HG03108 (cell line): ENCODE data around the gene TTC39C.
"Not testable (repeated sequence)": the region's sequence is repeated elsewhere in the genome, so short reads cannot be mapped to it uniquely, and the experiment has no call there.

Experiments used
- ATAC-seq: cut with Tn5 transposase; IDR thresholded peaks from one replicate; pipeline ENCODE4 v1.9.1; 2021; ENCODE audit warnings: moderate library complexity; ENCODE audit not compliant: unreplicated experiment

The TTC39C gene

DNA sequence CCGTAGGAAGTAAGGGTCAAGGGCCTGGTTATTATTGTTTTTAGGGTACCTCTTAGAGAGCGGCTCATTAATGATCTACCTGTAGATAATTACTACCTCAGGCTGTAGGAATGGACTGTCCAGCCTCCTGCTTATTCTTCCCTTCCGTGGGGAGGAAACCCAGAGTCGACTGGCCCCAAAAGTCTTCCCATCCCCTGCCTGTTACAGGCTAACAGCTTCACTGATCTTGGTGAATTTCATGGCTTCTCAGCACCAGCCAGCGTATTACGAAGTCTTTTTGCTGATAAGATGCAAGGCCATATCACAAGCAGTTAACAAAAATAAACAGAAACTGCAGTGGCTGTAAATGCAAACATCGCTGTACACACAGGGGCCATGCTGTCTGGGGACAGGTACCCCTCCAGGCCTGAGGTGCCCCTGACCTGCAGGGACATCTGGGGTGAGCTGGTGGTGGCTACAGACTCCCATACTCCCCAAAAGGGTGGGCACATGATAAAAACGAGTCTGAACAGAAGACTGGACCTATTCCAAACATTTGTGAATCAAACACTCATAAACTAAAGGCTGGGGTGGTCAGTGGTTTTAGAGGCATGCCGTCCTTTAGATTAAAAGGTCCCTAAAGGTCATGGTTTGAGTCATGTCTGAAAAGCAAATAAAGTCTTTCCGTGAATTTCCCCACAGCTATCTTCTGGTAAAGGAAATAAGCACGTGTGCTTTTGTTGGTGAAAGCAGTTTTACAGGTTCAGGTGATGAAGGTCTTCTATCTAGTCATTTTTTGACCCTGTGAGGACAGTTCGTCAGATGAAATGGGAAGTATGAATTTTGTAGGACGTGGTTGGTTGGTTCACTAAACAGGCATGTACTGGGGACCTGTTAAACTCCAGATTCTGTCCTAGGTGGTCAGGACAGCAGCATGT, 36.7 kb downstream of the TTC39C start:
- ATAC-seq, result peak; percentile 65

GRCh38 chr18:24052053-24052452, 37.5 kb downstream of the TTC39C start:
- ATAC-seq, result no peak

DNA sequence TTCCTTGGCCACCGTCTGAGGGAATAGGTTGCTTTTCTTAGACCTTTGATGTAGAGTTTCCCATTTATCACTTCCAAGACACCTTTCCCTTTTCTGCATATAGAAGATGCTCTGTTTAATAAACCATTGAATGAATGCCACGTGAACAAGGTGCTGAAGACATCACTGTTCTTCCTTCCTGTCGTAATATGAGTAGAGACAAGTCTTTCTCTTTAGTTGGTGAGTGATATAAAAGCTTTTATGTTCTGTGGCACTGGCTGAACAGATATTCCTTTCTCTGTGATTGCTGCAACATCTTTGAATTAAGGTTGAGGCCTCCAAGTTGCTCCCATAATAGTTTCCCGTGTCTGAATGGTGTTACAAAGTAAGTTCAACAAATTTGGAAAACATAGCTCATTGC, 38.7 kb downstream of the TTC39C start:
- no peak for ATAC-seq

- no peak for ATAC-seq
These were observed 39.6 kb downstream of the TTC39C start for GRCh38 chr18:24054130-24054529.

DNA sequence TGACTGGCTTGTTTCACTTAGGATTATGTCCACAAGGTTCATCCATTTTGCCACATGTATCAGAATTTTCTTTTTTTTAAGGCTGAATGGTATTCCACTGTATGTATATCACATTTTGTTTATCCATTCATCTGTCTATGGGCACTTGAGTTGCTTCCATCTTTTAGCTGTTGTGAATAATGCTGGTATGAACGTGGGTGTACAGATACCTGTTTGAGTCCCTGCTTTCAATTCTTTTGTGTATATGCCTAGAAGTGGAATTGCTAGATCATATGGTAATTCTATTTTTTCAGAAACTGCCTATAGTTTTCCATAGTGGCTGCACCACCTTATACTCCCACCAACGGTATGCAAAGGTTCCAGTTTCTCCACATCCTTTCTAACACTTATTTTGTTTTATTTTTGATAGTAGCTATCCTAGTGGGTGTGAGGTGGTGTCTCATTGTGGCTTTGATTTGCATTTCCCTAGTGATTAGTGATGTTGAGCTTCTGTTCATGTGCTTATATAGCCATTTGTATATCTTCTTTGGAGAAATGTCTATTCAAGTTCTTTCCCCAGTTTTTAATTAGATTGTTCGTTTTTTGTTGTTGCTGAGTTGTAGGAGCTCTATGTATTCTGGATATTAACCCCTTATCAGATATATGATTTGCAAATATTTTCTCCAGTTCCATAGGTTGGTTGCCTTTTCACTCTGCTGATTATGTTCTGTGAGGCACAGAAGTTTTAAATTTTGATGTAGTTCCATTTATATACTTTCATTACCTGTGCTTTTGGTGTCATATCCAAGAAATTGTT, 40.7 kb downstream of the TTC39C start:
- no peak for ATAC-seq

DNA sequence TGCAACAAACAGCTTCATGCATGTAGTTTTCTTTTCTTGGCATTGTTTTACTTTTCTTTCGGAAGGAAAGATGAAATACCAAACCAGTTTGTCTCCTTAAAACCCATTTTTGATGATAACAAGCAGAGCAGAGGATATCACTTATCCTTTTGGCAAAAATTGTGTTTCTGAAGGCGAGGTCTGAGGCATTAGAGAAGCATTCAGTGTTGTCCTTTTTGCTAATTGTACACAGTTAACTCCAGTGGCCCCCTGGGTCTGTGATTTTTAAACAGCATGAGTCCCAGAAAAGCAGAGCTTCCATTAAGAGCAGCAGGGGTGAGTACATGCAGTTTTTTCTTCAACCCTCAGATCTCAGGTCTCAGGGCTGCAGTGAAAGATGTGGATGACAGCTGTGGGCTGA, 41.3 kb downstream of the TTC39C start:
- no peak for ATAC-seq

DNA sequence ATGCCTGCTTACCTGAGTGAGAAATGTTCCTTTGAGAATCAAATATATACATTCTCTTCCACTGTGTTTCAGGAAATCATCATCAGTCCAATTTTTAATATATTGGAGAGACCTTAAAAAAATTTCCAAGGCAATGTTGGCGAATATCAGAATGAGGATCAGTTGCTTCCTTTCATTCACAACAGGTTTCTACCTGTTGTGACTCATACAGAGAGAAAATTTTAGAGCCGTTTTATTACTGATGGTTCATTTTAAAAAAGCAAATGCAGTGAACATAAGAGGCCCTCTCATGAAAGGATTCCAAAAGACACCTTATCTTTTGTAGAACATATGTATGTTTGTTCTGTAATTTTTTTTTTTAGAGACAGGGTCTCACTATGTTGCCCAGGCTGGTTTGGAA, 42.0 kb downstream of the TTC39C start:
- ATAC-seq, result no peak

GRCh38 chr18:24057804-24058203, 43.2 kb downstream of the TTC39C start:
- no peak for ATAC-seq

GRCh38 chr18:24059385-24059784, 44.8 kb downstream of the TTC39C start:
- not testable (repeated sequence) for ATAC-seq

DNA sequence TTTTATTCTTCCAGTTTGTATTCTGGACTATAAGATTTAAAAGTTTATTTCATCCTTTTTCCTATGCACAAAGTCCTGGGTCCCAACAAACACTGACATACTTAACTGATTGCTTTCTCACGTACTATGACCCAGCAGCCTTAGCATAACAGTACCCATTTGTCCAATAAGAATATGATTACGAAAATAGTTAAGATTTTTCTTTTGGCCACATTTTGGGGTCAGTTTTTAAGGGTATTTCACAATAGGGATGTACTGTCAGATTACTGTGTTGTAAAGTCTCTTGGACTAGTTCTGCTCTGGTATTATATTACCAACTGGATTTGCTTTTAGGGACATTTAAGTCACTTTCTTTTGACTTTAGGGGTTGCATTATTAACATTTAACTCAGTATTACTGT, 46.1 kb downstream of the TTC39C start:
- no peak for ATAC-seq

DNA sequence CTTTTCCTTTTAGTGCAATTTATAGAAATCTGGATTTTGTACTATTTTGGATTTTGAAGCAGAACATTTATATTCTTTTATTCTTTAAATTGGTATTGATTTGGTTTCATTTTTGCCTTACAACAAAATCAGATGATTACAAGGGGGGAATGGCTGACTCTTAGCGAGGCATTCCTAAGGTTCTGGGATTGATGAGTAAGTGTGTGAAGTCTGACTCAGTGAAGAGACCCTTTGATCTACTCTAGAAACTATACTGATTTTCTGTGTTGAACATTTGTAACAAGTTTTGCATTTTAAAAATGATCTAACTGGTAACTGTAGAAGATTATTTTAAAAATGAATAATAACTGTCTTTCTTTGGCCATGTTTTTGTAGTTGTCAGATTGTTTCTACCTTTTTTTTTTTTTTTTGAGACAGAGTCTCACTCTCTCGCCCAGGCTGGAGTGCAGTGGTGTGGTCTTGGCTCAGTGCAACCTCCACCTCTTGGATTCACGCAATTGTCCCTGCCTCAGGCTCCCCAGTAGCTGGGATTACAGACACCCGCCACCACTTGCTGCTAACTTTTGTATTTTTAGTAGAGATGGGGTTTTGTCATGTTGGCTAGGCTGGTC, 48.7 kb downstream of the TTC39C start:
- ATAC-seq, result no peak

DNA sequence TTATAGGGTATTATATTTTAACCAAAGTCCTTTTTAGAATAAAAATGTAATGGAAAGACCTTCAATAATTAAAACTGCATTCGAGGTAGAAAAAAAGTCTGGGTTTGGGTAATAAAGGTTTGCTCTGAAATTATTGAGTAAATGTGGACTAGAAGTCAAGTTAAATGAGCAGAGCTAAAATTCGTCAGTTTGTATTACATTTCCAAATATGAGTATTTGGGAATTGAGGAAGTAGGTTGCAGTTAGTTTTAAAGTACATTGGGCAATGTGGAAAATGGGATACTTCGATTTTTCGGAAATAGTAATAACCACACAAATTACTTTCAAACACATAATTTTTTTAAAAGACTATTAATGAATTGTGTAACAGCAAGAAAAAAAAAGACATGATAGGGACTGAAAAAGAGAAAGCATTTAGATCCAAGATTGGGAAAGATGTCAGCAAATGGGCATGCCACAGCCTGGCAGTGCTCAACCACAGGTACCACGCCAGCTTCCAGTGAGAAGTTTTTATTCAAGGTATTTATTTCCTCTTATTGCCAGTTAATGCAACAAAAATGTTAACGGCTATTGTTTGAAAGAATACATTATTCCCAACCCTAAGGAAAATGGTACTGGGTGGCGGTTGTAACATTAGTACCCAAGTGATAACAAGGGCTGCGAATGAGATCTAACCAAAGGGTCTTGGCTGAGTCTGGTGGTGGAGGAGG, 50.0 kb downstream of the TTC39C start:
- ATAC-seq, result no peak

GRCh38 chr18:24065906-24066305, 51.4 kb downstream of the TTC39C start:
- no peak for ATAC-seq

DNA sequence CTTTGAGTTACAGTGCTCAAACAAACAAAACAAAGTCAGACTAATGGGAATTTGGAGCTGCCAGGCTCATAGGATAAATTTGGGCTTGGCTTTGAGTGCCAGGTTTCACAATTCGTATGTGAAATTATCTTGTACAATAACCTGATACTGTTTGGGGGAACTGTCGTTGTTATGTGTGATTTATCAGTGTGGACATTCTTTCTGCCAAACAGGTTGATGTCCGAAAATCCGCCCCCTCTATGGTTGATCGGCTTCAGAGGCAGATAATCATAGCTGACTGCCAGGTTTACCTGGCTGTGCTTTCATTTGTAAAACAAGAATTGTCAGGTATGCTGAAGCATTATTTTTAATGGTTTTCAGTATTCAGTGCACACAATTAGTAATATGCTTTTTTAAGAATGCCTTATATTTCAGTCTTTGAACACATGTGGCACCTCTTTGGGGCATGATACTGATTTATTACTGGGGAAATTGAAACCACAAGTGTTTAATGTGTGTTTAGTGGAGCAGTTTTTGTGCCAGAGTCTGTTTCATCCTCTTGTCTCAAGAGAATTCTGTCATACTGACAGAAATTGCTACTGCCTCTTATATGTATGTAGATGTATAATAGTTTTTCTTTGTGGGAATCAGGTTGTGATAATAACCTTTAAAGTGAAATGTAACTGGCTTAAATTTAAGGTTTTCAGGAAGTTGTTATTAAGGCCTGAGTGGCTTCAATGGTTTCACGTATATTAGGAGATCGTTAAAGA, 54.6 kb downstream of the TTC39C start:
- ATAC-seq, result no peak

DNA sequence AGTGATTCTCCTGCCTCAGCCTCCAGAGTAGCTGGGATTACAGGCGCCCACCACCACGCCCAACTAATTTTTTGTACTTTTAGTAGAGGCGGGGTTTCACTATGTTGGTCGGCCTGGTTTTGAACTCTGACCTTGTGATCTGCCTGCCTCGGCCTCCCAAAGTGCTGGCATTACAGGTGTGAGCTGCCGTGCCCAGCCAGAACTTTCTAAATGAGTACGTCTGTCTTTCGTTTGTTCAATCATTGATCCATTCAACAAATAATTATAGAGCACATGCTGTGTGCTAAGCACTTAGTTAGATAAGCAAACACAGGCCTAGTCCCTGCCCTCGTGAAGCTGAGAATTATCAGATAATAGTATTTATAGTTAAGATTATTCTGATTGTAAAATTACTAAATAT, 56.5 kb downstream of the TTC39C start:
- no peak for ATAC-seq

DNA sequence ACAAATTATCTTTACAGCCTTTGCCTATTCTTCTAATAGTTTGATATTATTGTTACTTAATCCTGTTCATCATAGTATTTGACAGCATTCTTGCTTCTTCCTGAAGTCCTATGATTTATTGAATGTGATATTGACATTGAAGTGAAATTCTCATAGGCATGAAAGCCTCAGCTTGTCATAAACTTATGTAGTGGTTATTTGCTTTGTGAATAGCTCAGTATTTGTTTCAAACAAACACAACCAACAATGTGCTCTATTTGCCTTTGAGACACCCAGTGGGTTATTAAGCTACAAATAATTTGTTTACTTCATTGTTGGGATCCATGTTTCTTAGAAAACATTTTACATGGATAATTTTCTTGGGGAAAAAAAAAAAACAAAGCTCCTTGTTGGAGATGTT, 57.2 kb downstream of the TTC39C start:
- ATAC-seq, result no peak

- ATAC-seq, result no peak
These were observed 58.2 kb downstream of the TTC39C start for GRCh38 chr18:24072743-24073142.

DNA sequence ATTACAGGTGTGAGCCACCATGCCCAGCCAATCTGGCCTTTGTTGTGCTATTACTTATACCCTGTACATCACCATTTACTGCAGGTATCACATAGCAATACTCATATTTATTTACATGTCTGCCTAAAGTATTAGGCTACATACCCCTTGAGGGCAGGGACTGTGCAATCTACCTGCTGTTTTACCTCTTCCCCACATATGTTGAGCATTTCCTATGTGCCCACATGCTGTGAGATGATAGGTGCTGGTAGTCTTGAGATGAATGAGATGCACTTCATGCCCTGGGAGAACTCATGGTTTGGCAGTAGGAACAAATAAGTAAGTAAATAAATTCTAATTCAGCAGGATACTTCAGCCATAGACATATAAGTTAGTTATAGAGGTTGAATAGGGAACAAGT, 59.2 kb downstream of the TTC39C start:
- ATAC-seq, result no peak

- not testable (repeated sequence) for ATAC-seq
These were observed 60.2 kb downstream of the TTC39C start for GRCh38 chr18:24074757-24075156.
